Natural killer cell treated with Interleukin-12 subunit alpha and Interleukin-12 subunit beta and Interleukin-15 and Interleukin-18, amount 100 ng/mL, for 72 hours (primary cell): ENCODE measurements around the gene NBPF3. TPM values are rescaled to one million over a fixed set of nuclear protein-coding genes. Genes with fewer than 3 reads are reported as not detected.
A peak's percentile ranks its signal among the peaks of the same experiment; 100 is the strongest.

Source experiments
- ATAC-seq, 2 donors: fragments of 150-1000 bp; cut with Tn5 transposase in 1 of 2; sonication (Bioruptor Pico), chemical (Tn5 transposase) in 1 of 2; 2 replicates each; pipeline ENCODE4 v1.10.0; 2021
- DNase-seq: peaks from one replicate; pipeline ENCODE4 v3.0.0; 2022; ENCODE audit warnings: low spot score
- H3K27ac Mint-ChIP-seq, 2 donors: 1 replicate in 1 of 2; 2 replicates in 1 of 2; pipeline ENCODE4 v1.8.0; 2022; ENCODE audit warnings: mixed read lengths in 2 of 2, mild to moderate bottlenecking in 1 of 2, moderate library complexity in 1 of 2
- H3K27me3 Mint-ChIP-seq, 2 donors: 1 replicate in 1 of 2; 2 replicates in 1 of 2; pipeline ENCODE4 v1.8.0; 2022; ENCODE audit warnings: mixed read lengths in 2 of 2
- H3K36me3 Mint-ChIP-seq: one replicate; pipeline ENCODE4 v1.8.0; 2022; ENCODE audit warnings: mixed read lengths
- H3K4me1 Mint-ChIP-seq, 2 donors: 1 replicate in 1 of 2; 2 replicates in 1 of 2; pipeline ENCODE4 v1.8.0; 2022; ENCODE audit warnings: low read depth in 2 of 2, mixed read lengths in 2 of 2, mild to moderate bottlenecking in 1 of 2
- H3K4me3 Mint-ChIP-seq: one replicate; pipeline ENCODE4 v1.8.0; 2022; ENCODE audit warnings: mixed read lengths
- H3K9me3 Mint-ChIP-seq: 2 replicates; pipeline ENCODE4 v1.8.0; 2022; ENCODE audit warnings: mixed read lengths
- total RNA-seq, 2 donors: library from RNA; stranded (reverse); gene quantifications; one replicate each; pipeline ENCODE4 v1.2.3, GENCODE V29; 2022

NBPF3 gene
- total RNA-seq, 2 donors from 2014 or later = 6.6 to 16.5 TPM

DNA sequence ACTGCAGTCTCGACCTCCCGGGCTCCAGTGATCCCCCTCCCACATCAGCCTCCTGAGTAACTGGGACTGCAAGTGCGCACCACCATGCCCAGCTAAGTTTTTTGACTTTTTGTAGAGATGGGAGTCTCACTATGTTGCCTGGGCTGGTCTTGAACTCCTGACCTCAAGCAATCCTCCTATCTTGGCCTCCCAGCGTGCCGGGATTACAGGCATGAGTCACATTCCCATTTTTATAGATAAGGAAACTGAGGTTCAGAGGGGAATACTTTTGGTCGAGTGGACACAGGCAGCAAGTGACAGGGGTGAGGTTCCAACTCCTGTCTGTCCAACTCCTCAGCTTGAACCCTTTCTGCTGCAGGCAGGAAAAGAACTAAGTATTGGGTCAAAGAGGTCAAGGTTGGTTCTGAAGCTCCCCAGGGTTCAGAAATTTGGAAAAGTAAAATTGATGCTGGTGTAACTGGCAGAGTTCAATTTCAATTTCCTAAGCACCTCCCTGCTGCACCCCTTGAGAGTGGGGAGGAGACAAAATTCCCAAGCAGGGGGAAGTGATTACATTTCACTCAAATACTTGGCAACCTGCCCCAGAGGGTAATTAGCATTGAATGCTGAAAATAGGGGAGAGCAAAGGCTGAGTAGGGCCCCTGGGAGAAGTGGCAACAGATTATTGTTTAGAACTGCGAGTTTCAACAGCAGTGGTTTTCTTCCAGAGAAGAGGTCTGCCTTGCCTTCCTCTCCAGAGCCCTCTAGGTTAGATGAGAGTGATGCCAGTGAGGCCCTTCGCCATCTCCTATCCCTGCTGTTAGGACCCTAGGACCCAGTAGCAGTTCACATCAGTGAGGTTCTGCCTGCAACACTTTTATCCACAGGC is 51.8 kb downstream of the NBPF3 start:
- H3K36me3 Mint-ChIP-seq = no peaks in the 10 kb centered on the region
- peaks cover 9 to 11% of the 10 kb centered on the region in 2 donors for H3K4me1 Mint-ChIP-seq
- no peak overlapping the region for H3K4me3 Mint-ChIP-seq
- H3K27ac Mint-ChIP-seq = no peak overlapping the region
- peaks cover 9 to 17% of the 10 kb centered on the region in 2 donors for H3K27me3 Mint-ChIP-seq
- H3K9me3 Mint-ChIP-seq = no peaks in the 10 kb centered on the region
- ATAC-seq = no peak
- DNase-seq = no peak

DNA sequence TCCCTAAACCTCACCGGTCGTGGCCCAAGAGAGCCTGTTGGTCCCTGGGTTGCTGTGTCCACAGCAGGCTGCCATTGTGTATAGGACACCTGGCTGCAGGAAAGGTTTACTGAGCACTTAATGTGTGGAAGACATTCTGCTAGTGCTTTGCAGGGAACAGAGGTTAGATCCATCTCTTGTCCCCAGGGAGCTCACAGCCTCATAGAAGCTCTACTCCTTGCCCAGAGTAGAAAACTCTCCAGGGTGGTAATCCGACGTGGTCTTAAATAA is 52.4 kb downstream of the NBPF3 start:
- no peaks in the 10 kb centered on the region for H3K36me3 Mint-ChIP-seq
- peaks cover 9 to 11% of the 10 kb centered on the region in 2 donors for H3K4me1 Mint-ChIP-seq

DNA sequence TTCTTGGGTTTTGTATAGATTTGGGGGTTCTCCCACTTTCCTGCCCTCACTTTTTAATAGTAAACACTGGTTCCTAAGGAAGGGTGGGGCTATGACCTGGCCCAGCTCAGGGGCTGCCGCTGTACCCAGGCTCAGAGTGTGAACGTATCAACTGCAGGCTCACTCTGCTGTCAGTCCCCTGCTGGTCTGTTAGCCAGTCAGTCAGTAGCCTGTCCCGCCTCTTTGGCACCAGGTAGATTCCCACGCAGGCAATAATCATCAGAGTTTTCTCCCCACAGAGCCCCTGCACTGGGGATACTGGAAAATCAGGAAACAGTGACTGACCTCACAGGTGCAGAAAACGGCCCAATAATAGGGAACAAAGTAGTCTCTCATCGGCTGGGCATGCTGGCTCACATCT is 54.3 kb downstream of the NBPF3 start:
- DNase-seq (no peak), ATAC-seq (no peak)
- H3K4me3 Mint-ChIP-seq = no peak overlapping the region
- no peak overlapping the region for H3K27ac Mint-ChIP-seq
- H3K9me3 Mint-ChIP-seq = no peaks in the 10 kb centered on the region
- H3K27me3 Mint-ChIP-seq = peaks cover 0 to 9% of the 10 kb centered on the region in 2 donors
- H3K36me3 Mint-ChIP-seq = no peaks in the 10 kb centered on the region
- no peaks in the 10 kb centered on the region for H3K4me1 Mint-ChIP-seq

More for the DNA sequence above, 52.4 kb downstream of the NBPF3 start:
- H3K27me3 Mint-ChIP-seq = peaks cover 9 to 17% of the 10 kb centered on the region in 2 donors
- no peaks in the 10 kb centered on the region for H3K9me3 Mint-ChIP-seq
- DNase-seq = no peak
- H3K27ac Mint-ChIP-seq = no peak overlapping the region
- no peak overlapping the region for H3K4me3 Mint-ChIP-seq
- no peak for ATAC-seq

DNA sequence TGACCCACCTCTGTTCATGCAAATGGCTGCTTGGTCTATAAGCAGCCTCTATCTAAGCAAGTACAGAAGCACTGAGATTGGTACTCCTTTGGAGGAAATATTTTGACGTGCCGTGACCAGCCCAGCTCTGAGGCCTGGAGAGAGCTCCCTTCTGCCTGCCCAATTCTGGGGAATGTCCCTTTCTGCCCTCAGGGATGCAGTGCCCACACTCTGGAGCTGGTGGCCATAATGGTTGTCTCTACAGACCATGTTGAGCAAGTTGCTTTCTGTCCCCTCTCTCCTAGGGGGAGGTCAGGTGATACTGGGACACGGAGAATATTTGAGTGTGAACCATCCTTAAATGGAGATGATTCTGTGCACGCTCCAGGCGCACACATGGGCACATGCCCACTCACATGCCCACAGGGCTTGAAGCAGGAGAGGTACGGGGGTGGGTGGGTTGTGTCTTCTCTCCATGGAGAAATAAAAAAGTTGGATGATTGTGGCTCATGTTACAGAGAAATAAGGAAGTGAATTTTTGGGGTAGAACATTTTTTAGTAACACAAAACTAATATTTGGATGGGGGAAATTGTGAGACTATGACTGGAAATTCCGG is 55.4 kb downstream of the NBPF3 start:
- Mint-ChIP-seq H3K36me3 (no peaks in the 10 kb centered on the region), H3K27ac (no peak overlapping the region), H3K27me3 (peaks cover 0 to 14% of the 10 kb centered on the region in 2 donors), H3K4me1 (no peaks in the 10 kb centered on the region), H3K4me3 (no peak overlapping the region), H3K9me3 (no peaks in the 10 kb centered on the region)
- DNase-seq (no peak), ATAC-seq (no peak)

DNA sequence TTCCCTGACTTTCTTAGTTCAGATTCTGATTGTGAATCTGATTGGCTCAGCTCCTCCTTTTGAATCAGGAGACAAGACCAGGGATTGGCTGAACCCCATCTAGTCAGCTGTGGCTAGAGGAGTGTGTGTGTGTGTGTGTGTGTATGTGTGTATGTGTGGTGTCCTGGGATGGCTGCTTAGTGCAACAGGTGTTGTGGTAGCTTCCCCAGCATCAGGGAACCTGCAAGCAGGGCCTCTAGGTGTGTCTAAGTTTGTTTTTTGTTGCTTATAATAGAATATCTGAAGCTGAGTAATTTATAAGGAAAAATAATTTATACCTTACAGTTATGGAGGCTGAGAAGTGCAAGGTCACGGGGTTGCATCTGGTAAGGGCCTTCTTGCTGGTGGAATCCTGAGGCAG is 56.1 kb downstream of the NBPF3 start:
- Mint-ChIP-seq H3K36me3 (no peaks in the 10 kb centered on the region), H3K27ac (no peak overlapping the region), H3K27me3 (peaks cover 0 to 12% of the 10 kb centered on the region in 2 donors), H3K9me3 (no peaks in the 10 kb centered on the region), H3K4me1 (no peaks in the 10 kb centered on the region), H3K4me3 (no peak overlapping the region)
- no peak for DNase-seq
- ATAC-seq = no peak

DNA sequence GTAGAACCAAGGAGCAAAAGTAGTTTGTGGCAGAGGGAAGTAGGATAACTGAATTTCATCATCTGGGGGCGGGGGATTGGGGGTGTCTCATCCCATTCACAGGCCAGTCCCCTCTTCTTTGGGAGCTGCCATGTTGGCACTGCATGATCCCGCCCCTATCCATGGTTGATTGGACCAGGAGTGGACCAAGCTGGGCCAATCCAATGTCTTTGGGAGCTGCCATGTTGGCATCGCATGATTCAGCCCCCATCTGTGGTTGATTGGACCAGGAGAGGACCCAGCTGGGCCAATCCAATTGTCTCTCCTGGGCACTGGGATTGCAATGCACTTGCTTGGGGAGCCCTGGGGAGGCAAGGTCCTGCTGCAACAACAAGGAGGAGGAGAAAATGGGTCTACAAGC is 56.9 kb downstream of the NBPF3 start:
- H3K27me3 Mint-ChIP-seq = peaks cover 0 to 14% of the 10 kb centered on the region in 2 donors
- H3K4me3 Mint-ChIP-seq = no peak overlapping the region
- no peak overlapping the region for H3K27ac Mint-ChIP-seq
- no peaks in the 10 kb centered on the region for H3K9me3 Mint-ChIP-seq
- no peaks in the 10 kb centered on the region for H3K4me1 Mint-ChIP-seq
- no peaks in the 10 kb centered on the region for H3K36me3 Mint-ChIP-seq
- DNase-seq (no peak), ATAC-seq (no peak)

DNA sequence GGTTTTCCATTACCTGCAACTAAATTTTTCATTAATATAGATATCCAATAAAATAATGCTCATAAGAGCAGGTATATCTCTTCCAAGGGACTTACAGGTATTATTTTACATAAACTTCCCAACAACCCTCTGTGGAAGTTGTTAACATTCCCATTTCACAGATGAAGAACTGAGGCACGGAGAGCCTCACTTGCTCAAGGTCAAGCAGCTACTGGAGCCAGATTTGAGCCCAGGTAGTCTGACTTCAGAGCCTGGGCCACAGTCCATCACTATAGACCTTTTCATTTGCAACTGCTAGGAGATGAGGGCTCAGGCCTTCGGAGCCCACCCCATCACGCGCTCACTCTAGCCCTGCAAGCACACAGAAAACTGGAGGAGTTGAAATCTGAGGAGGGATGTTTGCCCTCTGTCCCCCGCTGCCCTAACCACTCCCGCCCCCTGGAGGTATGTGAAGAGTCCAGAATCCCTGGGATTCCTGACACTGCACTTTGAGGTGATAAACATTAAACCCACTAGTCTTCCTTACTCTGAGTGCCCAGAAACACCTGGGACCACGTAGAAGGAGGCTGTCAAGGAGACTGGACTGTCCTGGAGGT is 57.6 kb downstream of the NBPF3 start:
- Mint-ChIP-seq H3K27ac (no peak overlapping the region), H3K4me1 (no peaks in the 10 kb centered on the region), H3K4me3 (no peak overlapping the region), H3K27me3 (peaks cover 0 to 12% of the 10 kb centered on the region in 2 donors), H3K9me3 (no peaks in the 10 kb centered on the region), H3K36me3 (no peaks in the 10 kb centered on the region)
- DNase-seq (no peak), ATAC-seq (no peak)

DNA sequence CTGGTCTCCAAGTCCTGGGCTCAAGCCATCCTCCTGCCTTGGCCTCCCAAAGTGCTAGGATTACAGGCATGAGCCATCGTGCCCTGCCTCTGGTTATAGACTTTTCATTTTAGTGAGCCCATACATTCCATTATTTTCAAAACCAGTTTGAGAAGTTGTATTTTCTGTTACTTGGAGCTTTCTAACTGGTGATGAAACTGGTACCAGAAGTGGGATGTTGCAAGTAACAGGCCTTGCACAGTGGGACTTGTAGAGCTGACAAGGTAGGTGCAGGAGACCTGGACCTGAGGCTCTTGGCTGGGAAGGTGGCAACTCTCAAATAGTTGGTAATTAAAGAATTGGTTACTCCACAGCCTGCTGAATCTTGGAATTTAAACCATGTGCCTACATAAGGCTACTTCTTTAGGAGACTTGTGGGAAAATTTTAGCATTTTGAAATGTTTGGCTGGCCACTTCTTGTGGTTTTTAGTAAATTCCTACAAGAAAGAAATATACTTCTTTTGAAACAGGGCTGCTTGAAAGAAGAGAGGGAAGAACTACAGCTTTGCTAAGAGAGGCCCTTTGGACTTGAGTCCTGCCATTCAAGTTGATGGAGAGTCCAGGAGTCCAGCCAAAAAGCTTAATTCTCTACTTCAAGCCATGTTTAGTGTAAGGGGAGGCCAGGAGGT is 59.5 kb downstream of the NBPF3 start:
- Mint-ChIP-seq H3K9me3 (no peaks in the 10 kb centered on the region), H3K27me3 (peaks cover 5 to 12% of the 10 kb centered on the region in 2 donors), H3K27ac (no peak overlapping the region), H3K4me3 (no peak overlapping the region), H3K36me3 (no peaks in the 10 kb centered on the region), H3K4me1 (no peaks in the 10 kb centered on the region)
- no peak for DNase-seq
- no peak for ATAC-seq

DNA sequence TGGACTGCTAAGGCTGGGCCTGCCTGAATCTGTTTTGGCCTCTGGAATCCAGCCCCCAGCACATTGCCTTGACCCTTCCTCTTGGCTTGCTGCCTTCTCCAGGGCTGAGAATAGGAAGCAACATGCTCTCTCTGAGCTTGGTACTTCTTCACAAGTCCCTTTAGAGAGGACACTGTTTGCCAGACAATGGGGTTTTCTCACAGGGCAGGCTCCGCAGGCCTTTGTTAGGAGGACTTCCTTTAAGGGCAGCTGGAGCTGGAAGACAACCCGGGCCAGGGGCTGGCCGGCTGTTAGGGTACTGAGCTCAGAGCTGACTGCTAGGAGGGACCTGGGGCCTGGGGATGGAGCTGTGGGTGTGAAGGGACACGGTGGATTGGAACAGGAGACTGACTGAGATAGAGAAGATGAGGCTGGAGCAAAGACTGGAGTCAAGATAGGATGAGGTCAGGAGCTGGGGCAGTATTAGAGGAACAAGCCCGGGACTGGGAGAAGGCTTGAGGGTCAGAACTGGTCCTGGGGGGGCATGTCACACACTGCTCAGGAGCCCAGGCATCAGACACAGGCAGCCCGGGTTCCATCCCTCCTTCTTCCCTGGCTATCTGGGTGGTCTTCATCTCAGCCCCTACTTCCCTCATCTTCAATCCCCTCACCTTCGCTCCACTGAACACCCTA is 63.9 kb downstream of the NBPF3 start:
- peak in 1 of 2 donors; percentile 34 for ATAC-seq
- no peak for DNase-seq
- H3K4me1 Mint-ChIP-seq = peaks cover 3 to 4% of the 10 kb centered on the region in 2 donors
- H3K4me3 Mint-ChIP-seq = no peak overlapping the region
- H3K36me3 Mint-ChIP-seq = no peaks in the 10 kb centered on the region
- peaks cover 27 to 31% of the 10 kb centered on the region in 2 donors for H3K27me3 Mint-ChIP-seq
- H3K9me3 Mint-ChIP-seq = no peaks in the 10 kb centered on the region
- H3K27ac Mint-ChIP-seq = no peak overlapping the region

DNA sequence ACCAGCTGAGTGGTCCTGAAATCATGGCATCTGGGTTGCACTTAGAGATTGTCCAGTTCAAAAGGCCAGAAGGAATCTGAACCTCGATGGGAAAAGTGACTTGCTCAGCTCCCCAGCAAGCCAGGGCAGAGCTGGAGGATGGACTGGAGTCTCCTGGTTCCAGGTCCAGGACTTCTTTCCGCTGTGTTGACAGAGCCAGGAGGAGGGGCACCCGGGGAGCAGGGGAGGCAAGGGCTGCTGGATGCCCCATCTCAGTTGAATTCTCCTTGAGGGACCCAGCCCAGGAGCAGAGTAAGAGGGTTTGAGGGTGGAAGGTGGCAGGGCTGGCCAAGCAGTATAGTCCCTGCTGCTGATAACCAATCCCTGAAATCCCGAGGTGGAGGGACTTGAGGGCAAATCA is 66.9 kb downstream of the NBPF3 start:
- Mint-ChIP-seq H3K27ac (no peak overlapping the region), H3K4me3 (no peak overlapping the region), H3K4me1 (peaks cover 5 to 7% of the 10 kb centered on the region in 2 donors), H3K27me3 (peaks cover 42 to 48% of the 10 kb centered on the region in 2 donors), H3K9me3 (no peaks in the 10 kb centered on the region), H3K36me3 (no peaks in the 10 kb centered on the region)
- DNase-seq = no peak
- no peak for ATAC-seq

DNA sequence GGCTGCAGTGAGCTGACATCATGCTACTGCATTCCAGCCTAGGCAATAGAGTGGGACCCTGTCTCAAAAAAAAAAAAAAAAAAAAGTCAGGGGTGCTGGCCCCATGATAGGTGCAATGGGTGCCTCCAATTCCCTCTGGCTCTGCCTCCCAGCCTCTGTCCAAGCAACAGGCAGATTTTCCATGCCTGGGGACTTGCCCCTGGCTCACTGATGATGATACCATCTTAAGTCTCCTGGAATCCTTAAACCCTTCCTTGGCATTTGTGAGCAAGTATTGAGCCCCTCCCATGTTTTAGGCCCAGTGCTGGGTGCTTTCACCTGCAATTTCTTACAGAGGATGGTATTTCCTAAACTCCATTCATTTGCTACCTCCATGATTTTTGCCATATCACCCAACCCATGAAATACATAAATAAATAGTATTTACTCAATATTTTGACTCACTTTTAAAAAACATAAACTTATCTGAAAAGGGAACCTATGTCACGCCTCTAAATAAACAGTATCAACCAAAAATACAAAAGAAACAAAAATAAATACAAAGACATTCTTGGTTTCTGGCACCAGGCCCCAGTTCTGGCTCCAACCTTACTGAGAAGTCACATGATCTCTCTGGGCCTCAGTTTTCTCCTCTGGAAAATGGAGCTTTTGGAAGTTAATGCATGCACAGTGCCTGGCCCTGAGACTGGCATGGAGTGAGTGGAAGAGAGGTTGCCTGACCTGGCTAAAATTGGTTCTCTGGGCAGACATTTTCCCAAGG is 67.8 kb downstream of the NBPF3 start:
- DNase-seq = no peak
- Mint-ChIP-seq H3K27ac (no peak overlapping the region), H3K4me3 (no peak overlapping the region), H3K4me1 (peaks cover 5 to 7% of the 10 kb centered on the region in 2 donors), H3K9me3 (no peaks in the 10 kb centered on the region), H3K36me3 (no peaks in the 10 kb centered on the region), H3K27me3 (peaks cover 42 to 48% of the 10 kb centered on the region in 2 donors)
- no peak for ATAC-seq

DNA sequence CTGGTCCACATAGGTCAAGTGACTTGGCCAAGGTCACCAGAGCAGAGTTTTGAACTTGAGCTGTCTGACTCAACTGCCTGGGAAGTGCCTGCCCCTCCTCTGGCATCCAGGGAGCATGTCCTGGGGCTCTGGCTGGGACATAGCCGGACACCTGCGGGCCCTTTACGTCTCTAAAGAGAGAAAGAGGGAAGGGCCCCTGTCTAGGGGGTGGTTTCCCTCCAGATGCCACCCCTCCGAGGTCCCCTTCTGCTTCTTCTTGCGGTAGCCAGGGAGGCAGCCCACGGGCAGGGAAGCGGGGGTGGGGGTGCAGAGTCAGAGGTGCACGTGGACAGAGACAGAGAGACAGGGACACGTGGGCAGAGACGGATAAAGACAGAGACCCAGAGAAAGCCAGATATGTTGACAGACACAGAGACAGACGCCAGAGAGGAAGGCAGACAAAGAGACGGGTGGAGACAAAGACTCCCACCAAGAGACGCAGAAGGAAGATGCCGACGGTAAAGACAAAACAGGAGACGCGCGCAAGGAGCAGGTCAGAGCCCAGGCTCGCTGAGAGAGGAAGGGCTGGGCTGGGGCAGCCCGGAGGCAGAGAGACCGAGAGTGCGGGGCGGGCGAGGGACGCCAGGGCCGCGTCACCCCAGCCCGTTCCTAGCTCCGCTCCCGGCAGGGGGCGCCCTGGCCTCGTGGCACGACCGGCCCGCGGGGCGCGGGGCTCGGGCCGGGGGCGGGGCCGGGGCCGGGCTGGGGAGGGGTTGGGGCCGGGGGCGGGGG is 68.8 kb downstream of the NBPF3 start:
- ATAC-seq (peak; percentile 79 to 83), DNase-seq (peak; percentile 70)
- H3K4me3 Mint-ChIP-seq = peak overlapping the region; percentile 78
- peaks cover 5 to 7% of the 10 kb centered on the region in 2 donors for H3K4me1 Mint-ChIP-seq
- H3K27ac Mint-ChIP-seq = no peak overlapping the region
- H3K9me3 Mint-ChIP-seq = no peaks in the 10 kb centered on the region
- H3K27me3 Mint-ChIP-seq = peaks cover 42 to 45% of the 10 kb centered on the region in 2 donors
- H3K36me3 Mint-ChIP-seq = no peaks in the 10 kb centered on the region
